ENCODE data around the gene GRIA1. TPM values are rescaled to one million over a fixed set of nuclear protein-coding genes. Genes with fewer than 3 reads are reported as not detected.

Gene GRIA1
- total RNA-seq (2022; extraction: Qiagen RNA extraction): not detected in 5 replicates

GRCh38 chr5:153490118-153491037 lies at the start of gene GRIA1:
TSS of gene GRIA1 (plus strand) at chr5:153490670.

